ENCODE results near the gene IQCM.

DNA sequence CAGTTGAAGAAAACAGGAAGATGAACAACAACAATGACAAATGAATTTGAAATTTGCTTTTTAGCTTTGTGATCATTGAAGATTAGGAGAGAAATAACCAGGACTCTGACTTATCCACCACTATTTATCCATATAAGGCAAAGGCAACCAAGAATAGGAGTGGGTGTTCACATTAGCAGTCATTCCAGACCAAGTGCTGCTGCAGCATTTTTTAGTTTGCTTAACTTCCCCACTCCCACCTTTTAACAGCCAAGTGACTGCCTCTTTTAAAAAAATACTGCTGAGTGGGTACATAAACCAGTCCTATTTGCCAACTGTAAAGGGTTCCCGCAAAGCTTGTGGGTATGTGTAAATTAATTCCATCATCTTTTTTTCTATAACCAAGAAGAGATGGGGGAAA is 230.9 kb downstream of the IQCM start:
- TF ChIP-seq, protein P1, sequence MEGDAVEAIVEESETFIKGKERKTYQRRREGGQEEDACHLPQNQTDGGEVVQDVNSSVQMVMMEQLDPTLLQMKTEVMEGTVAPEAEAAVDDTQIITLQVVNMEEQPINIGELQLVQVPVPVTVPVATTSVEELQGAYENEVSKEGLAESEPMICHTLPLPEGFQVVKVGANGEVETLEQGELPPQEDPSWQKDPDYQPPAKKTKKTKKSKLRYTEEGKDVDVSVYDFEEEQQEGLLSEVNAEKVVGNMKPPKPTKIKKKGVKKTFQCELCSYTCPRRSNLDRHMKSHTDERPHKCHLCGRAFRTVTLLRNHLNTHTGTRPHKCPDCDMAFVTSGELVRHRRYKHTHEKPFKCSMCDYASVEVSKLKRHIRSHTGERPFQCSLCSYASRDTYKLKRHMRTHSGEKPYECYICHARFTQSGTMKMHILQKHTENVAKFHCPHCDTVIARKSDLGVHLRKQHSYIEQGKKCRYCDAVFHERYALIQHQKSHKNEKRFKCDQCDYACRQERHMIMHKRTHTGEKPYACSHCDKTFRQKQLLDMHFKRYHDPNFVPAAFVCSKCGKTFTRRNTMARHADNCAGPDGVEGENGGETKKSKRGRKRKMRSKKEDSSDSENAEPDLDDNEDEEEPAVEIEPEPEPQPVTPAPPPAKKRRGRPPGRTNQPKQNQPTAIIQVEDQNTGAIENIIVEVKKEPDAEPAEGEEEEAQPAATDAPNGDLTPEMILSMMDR (IDR thresholded peaks at IDR 0.05 in 8 of 11, conservative IDR thresholded peaks at IDR 0.05 in 3 of 11): no peak
- TF ChIP-seq POLR2AphosphoS5 (IDR thresholded peaks at IDR 0.05): no peak

Data from spleen (tissue), 7 donors.